ENCODE measurements around the gene KDF1. TPM values are rescaled to one million over a fixed set of nuclear protein-coding genes. Genes with fewer than 3 reads are reported as not detected.

The KDF1 gene
- total RNA-seq, 1 experiment from 2014 or later, result 23.0 TPM

DNA sequence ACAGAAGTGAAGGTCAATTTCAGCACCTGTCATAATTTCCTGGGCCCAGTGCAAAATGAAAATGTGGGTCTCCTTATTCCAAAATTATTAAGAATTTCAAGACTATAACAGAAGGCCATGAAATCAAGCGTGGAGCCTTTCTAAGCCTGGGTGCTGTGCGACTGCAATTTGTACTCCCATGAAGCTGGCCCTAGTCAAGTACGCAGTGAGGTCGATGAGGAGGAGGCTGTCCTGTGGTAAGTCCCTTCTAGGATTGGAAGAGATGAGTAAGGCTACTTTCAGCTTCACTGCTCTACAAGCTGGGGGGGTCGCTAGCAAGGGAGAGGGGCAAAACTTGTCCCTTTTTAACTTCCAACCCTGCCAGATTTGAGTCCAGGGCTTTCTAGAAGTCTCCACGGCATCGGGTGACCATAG is 39.1 kb downstream of the KDF1 start:
- DNase-seq (ENCODE audit: low read depth, low spot score) (no peak), ATAC-seq (peak; percentile 38)
- CTCF ChIA-PET, result no interaction called here
- Histone ChIP-seq H3K9ac (ENCODE audit: low read length) (peak overlapping the region; percentile 99), H3K4me1 (ENCODE audit: control insufficient read depth in 1 of 2, insufficient read depth in 2 of 2, low read length in 2 of 2) (peaks cover 9 to 26% of the 10 kb centered on the region in 2 experiments; a peak in 3 of 4 replicates), H3K4me2 (ENCODE audit: low read length) (peak overlapping the region; percentile 98), H2AFZ (ENCODE audit: low read depth, low read length, poor library complexity, severe bottlenecking) (peak overlapping the region; percentile 87), H3K9me3 (ENCODE audit: control insufficient read depth in 1 of 2, insufficient read depth in 1 of 2, low read depth in 1 of 2, low read length in 2 of 2) (no peaks in the 10 kb centered on the region), H4K20me1 (ENCODE audit: insufficient read depth) (peaks cover 6% of the 10 kb centered on the region; the same call in 1 of the 2 replicates), H3K36me3 (ENCODE audit: control insufficient read depth in 1 of 2, insufficient read depth in 2 of 2, low read length in 2 of 2) (peaks cover 10 to 18% of the 10 kb centered on the region in 2 experiments), H3K9me2 (ENCODE audit: insufficient read depth) (no peaks in the 10 kb centered on the region), H3K27me3 (ENCODE audit: insufficient read depth, low read length) (no peaks in the 10 kb centered on the region), H3K27ac (ENCODE audit: low read depth, low read length) (peak overlapping the region; percentile 92; the same call in 1 of the 2 replicates), H3K79me2 (ENCODE audit: insufficient read depth, low read length) (peaks cover 46% of the 10 kb centered on the region), H3K4me3 (replicated peaks in 1 of 2; ENCODE audit: low read depth in 1 of 2, low read length in 2 of 2) (peak overlapping the region; percentile 94 to 96)
- POLR2A ChIA-PET, result interaction anchor here (0.9 to 1.1 kb wide), 3 partner anchors 21 to 72 kb away, joined by 3 read pairs; partner anchors contain the start of genes GPATCH3 and TRNP1
- RAD21 ChIA-PET (ENCODE audit: low non-redundant PET in 1 of 2, low total read pairs in 2 of 2, uncharacterized antibody in 2 of 2, unreplicated experiment in 2 of 2), result no interaction called here
- TF ChIP-seq POLR2A (IDR thresholded peaks at IDR 0.05; ENCODE audit: borderline replicate concordance, extremely low read depth, insufficient read depth, insufficient read length) (no peak), TCF7L2 (IDR thresholded peaks at IDR 0.05; ENCODE audit: borderline replicate concordance, extremely low read depth, insufficient read depth, insufficient read length) (no peak), EZH2 (IDR thresholded peaks at IDR 0.05) (no peak), ZFX (IDR thresholded peaks at IDR 0.05) (no peak), CEBPB (IDR thresholded peaks at IDR 0.05; ENCODE audit: low read depth) (no peak), YY1 (IDR thresholded peaks at IDR 0.05; ENCODE audit: extremely low read depth, insufficient replicate concordance, low read depth, low read length) (no peak), SP1 (IDR thresholded peaks at IDR 0.05; ENCODE audit: low read depth) (no peak)
- TF ChIP-seq, protein P1, sequence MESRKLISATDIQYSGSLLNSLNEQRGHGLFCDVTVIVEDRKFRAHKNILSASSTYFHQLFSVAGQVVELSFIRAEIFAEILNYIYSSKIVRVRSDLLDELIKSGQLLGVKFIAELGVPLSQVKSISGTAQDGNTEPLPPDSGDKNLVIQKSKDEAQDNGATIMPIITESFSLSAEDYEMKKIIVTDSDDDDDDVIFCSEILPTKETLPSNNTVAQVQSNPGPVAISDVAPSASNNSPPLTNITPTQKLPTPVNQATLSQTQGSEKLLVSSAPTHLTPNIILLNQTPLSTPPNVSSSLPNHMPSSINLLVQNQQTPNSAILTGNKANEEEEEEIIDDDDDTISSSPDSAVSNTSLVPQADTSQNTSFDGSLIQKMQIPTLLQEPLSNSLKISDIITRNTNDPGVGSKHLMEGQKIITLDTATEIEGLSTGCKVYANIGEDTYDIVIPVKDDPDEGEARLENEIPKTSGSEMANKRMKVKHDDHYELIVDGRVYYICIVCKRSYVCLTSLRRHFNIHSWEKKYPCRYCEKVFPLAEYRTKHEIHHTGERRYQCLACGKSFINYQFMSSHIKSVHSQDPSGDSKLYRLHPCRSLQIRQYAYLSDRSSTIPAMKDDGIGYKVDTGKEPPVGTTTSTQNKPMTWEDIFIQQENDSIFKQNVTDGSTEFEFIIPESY (IDR thresholded peaks at IDR 0.05; ENCODE audit: extremely low read depth, insufficient replicate concordance, low read length), result no peak
- TF ChIP-seq, protein P2, sequence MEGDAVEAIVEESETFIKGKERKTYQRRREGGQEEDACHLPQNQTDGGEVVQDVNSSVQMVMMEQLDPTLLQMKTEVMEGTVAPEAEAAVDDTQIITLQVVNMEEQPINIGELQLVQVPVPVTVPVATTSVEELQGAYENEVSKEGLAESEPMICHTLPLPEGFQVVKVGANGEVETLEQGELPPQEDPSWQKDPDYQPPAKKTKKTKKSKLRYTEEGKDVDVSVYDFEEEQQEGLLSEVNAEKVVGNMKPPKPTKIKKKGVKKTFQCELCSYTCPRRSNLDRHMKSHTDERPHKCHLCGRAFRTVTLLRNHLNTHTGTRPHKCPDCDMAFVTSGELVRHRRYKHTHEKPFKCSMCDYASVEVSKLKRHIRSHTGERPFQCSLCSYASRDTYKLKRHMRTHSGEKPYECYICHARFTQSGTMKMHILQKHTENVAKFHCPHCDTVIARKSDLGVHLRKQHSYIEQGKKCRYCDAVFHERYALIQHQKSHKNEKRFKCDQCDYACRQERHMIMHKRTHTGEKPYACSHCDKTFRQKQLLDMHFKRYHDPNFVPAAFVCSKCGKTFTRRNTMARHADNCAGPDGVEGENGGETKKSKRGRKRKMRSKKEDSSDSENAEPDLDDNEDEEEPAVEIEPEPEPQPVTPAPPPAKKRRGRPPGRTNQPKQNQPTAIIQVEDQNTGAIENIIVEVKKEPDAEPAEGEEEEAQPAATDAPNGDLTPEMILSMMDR (IDR thresholded peaks at IDR 0.05 in 2 of 3, conservative IDR thresholded peaks at IDR 0.05 in 1 of 3; ENCODE audit: borderline replicate concordance in 1 of 3, insufficient read depth in 1 of 3, low read depth in 2 of 3, low read length in 2 of 3), result no peak
- TF ChIP-seq, protein P3, sequence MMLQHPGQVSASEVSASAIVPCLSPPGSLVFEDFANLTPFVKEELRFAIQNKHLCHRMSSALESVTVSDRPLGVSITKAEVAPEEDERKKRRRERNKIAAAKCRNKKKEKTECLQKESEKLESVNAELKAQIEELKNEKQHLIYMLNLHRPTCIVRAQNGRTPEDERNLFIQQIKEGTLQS (IDR thresholded peaks at IDR 0.05), result no peak
- TF ChIP-seq, protein P4, sequence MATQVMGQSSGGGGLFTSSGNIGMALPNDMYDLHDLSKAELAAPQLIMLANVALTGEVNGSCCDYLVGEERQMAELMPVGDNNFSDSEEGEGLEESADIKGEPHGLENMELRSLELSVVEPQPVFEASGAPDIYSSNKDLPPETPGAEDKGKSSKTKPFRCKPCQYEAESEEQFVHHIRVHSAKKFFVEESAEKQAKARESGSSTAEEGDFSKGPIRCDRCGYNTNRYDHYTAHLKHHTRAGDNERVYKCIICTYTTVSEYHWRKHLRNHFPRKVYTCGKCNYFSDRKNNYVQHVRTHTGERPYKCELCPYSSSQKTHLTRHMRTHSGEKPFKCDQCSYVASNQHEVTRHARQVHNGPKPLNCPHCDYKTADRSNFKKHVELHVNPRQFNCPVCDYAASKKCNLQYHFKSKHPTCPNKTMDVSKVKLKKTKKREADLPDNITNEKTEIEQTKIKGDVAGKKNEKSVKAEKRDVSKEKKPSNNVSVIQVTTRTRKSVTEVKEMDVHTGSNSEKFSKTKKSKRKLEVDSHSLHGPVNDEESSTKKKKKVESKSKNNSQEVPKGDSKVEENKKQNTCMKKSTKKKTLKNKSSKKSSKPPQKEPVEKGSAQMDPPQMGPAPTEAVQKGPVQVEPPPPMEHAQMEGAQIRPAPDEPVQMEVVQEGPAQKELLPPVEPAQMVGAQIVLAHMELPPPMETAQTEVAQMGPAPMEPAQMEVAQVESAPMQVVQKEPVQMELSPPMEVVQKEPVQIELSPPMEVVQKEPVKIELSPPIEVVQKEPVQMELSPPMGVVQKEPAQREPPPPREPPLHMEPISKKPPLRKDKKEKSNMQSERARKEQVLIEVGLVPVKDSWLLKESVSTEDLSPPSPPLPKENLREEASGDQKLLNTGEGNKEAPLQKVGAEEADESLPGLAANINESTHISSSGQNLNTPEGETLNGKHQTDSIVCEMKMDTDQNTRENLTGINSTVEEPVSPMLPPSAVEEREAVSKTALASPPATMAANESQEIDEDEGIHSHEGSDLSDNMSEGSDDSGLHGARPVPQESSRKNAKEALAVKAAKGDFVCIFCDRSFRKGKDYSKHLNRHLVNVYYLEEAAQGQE (IDR thresholded peaks at IDR 0.05; ENCODE audit: low read depth), result no peak
- intact Hi-C loops (cut with micrococcal nuclease), result no loop called here
- no TSS peak for BruUV-seq (replicated peaks)
